ENCODE measurements around the gene IDI1.

DNA sequence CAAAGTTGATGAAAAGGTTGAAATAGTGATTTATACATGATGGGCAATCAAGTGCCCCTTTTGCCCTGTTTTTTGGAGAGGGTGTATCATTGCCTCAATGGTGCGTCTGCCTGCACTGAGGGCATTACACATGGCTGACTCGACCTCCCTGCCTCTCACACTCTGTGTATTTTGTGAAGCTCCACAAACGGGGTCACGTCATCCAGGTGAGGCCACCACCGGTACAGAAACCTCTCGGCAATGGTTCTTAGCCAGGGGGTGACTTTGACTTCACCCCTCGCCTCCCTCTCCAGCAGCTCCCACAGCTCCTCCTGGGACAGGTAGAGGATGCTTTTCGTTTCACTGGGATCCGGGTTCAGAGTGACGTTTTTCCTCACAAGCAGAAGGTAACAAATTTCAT lies 29.6 kb downstream of the IDI1 start:
- no peak for TF ChIP-seq ZFP3 (CRISPR knock-in tag; IDR thresholded peaks at IDR 0.05)
- TF ChIP-seq, protein P1, sequence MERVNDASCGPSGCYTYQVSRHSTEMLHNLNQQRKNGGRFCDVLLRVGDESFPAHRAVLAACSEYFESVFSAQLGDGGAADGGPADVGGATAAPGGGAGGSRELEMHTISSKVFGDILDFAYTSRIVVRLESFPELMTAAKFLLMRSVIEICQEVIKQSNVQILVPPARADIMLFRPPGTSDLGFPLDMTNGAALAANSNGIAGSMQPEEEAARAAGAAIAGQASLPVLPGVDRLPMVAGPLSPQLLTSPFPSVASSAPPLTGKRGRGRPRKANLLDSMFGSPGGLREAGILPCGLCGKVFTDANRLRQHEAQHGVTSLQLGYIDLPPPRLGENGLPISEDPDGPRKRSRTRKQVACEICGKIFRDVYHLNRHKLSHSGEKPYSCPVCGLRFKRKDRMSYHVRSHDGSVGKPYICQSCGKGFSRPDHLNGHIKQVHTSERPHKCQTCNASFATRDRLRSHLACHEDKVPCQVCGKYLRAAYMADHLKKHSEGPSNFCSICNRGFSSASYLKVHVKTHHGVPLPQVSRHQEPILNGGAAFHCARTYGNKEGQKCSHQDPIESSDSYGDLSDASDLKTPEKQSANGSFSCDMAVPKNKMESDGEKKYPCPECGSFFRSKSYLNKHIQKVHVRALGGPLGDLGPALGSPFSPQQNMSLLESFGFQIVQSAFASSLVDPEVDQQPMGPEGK (CRISPR knock-in tag; IDR thresholded peaks at IDR 0.05; ENCODE audit: borderline replicate concordance) = no peak
- TF ChIP-seq, protein P2, sequence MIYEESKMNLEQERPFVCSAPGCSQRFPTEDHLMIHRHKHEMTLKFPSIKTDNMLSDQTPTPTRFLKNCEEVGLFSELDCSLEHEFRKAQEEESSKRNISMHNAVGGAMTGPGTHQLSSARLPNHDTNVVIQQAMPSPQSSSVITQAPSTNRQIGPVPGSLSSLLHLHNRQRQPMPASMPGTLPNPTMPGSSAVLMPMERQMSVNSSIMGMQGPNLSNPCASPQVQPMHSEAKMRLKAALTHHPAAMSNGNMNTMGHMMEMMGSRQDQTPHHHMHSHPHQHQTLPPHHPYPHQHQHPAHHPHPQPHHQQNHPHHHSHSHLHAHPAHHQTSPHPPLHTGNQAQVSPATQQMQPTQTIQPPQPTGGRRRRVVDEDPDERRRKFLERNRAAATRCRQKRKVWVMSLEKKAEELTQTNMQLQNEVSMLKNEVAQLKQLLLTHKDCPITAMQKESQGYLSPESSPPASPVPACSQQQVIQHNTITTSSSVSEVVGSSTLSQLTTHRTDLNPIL (CRISPR knock-in tag; IDR thresholded peaks at IDR 0.05; ENCODE audit: low read depth) = no peak
- TF ChIP-seq ARNTL (CRISPR knock-in tag; IDR thresholded peaks at IDR 0.05; ENCODE audit: borderline replicate concordance, low read depth) = no peak
- no peak for TF ChIP-seq POU6F1 (CRISPR knock-in tag; IDR thresholded peaks at IDR 0.05; ENCODE audit: borderline replicate concordance, low read depth)
- TF ChIP-seq TOX (CRISPR knock-in tag; IDR thresholded peaks at IDR 0.05; ENCODE audit: borderline replicate concordance) = no peak
- no peak for TF ChIP-seq ZNF8 (CRISPR knock-in tag; IDR thresholded peaks at IDR 0.05)
- no peak for TF ChIP-seq RARB (CRISPR knock-in tag; IDR thresholded peaks at IDR 0.05)
- no peak for TF ChIP-seq SNAI2 (CRISPR knock-in tag; IDR thresholded peaks at IDR 0.05)
- TF ChIP-seq ZNF565 (CRISPR knock-in tag; conservative IDR thresholded peaks at IDR 0.05; ENCODE audit: low read depth) = no peak
- TF ChIP-seq CSDC2 (CRISPR knock-in tag; IDR thresholded peaks at IDR 0.05) = no peak

Data from SK-N-SH treated with all-trans-retinoic acid at 6 μM for 48 hours (cell line).